H4 (cell line): Measurements from ENCODE around the gene GBF1. TPM values are rescaled to one million over a fixed set of nuclear protein-coding genes. Genes with fewer than 3 reads are reported as not detected.
"Not testable (repeated sequence)": the region's sequence is repeated elsewhere in the genome, so short reads cannot be mapped to it uniquely, and the experiment has no call there.

Source experiments
- DNase-seq: peaks from one replicate; pipeline ENCODE4 v3.0.0-alpha.2; 2015; ENCODE audit warnings: low spot score
- total RNA-seq: library from RNA; depleted of rRNA; stranded (reverse); fragments of >200 nt; shearing (Covaris generic); gene quantifications from 2 replicates; pipeline ENCODE4 v1.2.3, GENCODE V29; 2014

The GBF1 gene
- total RNA-seq, 1 experiment from 2014 or later = 30.1 TPM

DNA sequence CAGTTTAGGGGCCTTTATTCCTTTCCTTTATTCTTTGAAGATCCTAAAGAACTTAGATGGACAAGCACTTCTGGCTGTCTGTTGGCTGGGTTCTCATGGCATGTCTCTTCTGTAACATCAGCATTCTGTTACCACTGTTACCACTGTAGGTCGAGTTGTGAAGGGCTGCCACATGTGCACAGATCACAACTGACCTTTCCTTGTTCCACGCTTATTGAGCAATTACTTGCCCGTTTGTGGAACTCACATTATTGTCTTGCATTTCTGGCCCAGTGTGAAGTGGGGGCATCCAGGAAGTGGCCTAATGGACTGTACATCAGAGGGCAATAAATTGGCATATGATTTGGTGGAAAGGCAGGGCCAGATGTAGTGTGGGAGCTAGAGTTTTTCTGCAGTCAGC lies 23.7 kb downstream of the GBF1 start:
- no peak for DNase-seq

DNA sequence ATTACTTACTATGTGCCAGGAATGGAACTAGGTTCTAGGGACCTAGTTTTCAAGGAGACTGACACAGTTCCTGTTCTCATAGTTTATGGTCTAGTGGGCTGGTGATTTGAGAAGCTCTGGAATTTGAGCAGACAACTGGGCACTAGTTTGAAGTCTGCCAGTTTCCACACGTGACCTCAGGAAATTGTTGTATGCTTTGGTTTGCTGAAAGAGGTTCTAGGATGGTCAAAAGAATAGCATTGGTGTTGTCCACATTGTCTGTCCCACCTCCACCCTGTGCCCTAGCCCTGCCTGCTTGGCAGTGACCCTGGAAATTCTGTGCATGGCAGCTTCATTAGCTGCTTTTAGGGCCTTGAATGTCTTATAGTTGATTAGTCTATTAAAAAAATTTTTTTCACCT lies 28.7 kb downstream of the GBF1 start:
- no peak for DNase-seq

DNA sequence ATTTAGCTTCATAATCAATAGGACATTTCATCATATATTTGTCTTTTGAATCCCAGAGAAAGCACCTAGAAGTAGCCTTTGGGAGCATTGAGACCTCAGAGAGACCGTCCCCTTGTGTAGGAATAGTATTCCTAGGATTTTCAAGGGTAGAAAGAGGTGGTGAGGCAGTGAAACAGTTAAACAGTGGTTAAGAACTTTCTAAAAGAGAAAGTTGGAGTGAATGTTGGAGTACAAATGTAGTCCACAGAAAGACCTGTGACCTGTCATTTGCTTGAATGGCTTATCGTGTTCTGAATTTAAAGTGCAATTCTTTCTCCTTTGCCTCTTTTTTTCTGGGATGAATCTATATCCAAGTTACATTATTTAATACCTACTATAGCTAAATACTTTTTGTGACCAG lies 30.0 kb downstream of the GBF1 start:
- no peak for DNase-seq

DNA sequence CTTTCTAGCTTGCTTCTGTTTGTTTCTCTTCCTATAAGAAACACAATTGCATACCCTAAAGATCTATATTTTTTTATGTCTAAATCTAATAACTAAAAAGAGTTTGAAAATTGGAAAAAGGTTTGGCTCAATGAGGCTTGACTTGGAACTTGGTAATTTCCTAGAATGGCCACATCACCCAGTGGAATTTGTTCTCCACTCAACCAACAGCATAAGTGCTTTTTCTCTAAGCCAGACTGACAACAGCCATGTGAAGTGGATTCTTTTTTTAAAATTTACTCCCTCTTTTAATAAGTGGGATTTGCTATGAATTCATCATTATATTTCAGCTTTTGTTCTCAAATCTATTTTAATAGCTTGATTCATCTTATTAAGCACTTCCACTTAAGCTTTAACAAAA lies 33.8 kb downstream of the GBF1 start:
- no peak for DNase-seq

DNA sequence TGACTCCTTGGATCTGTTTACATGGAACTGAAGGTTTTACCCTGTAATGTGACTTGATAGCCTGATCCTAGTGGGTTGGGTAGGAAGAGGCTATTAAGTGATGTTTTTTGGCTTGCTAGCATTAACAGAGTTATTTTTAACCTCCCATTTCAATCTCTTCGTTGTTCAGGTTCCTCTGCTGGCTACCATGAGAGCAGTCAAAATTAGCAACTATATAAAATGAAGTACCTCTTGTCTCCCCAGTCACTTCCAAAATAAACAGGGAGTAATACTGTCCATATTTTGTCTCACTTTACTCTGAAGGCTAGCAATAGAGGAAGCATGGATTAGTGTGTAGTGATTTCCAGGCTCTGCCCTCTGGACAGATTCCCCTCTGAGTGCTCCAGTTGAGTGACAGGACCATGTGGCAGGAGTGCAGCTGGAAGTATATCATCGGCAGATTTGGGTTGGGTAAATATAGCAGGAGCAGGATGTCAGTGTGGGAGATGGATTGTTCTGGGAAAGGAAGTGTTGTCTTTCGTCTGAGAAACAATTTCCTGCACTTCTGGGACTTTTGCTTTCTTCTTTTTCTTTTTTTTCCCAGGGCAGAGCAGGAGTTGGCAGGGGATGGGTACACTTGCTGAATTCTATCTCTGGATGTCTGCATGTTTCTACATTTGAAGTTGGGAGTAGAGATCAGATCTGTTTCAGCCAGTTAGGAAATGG lies 35.2 kb downstream of the GBF1 start:
- no peak for DNase-seq

DNA sequence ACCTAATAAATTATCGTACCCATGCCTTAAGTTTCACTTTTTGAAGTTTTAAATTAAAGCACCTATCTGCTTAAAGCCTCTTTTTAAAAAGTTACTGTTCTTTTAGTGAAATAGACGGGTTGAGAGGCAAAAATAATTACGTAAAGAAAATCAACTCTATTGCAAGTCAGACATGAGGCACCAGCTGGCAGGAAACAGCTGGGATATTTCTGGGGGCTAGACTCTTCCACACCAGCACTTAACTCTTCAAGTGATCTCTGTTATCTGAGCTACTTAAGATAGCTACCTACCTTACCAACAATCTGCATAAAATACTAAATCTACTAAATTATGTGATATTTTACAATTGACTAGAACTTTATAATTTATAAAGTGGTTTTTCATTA lies 35.8 kb downstream of the GBF1 start:
- DNase-seq = no peak

DNA sequence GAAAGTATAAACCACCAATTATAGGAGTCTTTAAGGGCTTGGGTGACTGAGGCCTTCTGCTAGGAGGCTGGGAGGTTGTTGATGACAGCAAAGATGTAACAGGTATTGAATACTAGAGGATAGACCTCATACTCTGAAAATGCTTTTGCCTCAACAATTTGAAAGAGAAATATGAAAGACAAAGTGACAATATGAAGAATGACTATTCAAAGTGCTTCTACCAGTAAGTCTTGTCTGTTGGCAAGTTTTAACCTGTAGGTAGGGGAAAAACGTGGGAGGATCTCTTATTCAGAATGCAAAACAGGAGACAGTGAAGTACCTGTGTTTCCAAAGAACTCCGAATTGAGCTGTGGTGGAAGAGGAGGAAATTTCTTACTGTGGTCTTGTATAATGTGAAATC lies 38.2 kb downstream of the GBF1 start:
- DNase-seq = no peak

DNA sequence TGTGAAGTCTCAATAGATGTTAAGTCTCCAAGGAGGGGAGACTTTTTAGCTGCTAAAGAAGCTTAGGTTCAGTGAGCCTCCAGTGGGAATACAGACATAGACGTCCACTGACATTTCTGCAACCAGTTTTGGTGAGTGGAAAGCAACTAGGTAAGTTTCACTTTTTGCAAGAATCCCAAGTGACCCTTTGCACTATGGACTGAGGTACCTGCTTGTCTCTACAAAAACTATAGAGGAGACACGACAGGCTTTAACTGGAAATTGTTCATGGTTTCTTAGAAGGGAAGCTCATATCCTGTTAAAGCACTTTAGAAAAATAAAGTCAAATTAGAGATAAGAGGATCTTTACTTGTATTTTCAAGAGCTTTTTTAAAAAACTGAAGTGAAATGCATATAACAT lies 38.6 kb downstream of the GBF1 start:
- no peak for DNase-seq

DNA sequence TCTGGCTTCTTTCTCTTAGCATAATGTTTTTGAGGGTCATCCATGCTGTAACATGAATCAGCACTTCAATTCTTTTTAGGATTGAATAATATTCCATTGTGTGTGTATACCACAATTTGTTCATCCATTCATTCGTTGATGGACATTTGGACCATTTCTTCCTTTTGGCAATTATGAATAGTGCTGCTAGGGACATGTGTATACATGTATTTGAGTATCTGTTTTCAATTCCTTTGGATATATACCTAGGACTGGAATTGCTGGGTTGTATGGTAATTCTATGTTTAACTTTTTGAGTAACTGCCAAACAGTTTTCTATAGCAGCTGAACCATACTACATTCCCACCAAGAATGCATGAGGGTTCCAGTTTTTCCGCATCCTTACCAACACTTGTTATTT lies 39.2 kb downstream of the GBF1 start:
- no peak for DNase-seq

DNA sequence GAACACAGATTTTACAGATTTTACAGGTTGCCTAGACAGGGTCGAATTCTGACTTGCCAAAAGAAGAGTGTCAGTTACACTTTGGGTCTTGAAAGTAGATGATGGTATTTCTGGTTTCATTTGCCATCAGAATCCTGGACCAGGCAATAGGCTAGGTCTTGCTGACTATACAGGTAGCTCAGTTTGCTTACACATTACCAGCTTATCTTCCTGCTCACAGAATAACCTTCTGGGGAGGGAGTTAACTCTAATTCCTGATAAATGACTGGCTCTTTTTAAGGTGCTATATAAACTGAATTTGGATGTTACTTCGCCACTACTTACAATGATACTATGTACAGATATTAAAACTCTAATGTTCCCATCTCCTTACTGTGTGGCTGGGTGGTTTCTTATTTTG lies 39.8 kb downstream of the GBF1 start:
- DNase-seq = no peak

DNA sequence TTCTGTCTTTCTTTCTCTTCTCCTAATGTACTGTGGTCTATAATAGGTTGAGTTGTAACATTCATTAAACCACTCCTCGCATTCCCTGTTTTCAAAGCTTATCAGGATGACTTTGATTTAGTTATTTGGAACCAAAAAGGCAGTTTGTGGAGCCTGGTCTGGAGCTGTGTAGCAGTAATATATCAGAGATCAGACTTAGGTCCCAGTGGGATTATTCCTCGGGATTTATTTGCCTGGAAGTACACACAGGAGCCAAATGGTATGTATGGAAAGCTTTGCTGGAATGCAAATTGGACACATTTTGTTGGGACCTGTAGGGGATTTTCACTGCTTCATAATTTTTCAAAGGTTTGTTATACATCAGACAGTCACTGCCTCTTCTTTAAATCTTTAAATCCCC lies 40.9 kb downstream of the GBF1 start:
- no peak for DNase-seq

DNA sequence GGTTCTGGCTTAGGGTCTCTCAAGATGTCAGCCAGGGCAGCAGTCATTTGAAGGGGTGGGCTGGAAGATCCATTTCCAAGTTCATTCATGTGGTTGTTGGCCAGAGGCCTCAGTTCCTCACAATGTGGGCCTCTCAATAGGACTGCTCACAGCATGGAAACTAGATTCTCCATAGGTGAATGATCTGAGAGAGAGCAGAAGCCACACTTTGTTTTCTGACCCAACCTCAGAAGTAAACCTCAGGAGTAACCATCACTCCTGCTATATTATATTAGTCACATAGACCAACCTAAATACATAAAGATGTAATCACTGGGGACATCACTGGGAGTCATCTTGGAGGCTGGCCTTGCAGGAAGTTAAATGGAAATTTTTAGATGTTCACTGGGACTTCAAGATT lies 42.2 kb downstream of the GBF1 start:
- DNase-seq = no peak

DNA sequence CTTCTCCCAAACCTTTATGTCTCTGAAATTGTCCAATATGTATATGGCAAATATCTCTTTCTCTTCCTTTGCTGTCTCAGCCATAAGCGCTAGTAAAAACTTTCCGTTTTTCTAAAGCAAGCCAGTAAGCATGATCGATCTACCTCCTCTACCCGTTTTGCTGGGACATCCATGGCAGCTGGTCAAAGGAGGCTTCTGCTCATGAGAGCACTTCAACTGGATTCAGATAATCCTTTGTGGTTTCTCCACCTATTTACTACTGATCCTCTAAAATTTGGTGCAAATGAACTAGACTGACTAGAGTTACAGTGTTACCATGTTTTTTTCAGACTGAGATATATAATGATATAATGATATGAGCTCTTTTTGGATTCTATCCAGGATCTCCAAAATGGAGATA lies 42.7 kb downstream of the GBF1 start:
- no peak for DNase-seq

DNA sequence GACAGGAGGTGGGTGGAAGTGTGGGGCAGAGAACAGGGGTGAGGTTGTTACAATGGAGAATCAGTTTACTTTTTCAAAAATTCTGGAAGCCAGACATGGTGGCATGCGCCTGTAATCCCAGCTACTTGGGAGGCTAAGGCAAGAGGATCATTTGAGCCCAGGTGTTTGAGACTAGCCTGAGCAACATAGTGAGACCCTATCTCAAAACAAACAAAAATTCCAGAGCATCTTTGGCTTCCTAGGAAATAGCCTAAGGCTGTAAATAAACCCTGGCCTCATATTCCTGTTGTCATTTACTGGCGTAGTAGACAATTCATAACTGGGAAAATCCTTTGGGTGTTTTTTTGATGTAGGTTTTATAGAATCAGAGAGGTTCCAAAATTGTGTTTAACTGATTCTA lies 44.0 kb downstream of the GBF1 start:
- no peak for DNase-seq

DNA sequence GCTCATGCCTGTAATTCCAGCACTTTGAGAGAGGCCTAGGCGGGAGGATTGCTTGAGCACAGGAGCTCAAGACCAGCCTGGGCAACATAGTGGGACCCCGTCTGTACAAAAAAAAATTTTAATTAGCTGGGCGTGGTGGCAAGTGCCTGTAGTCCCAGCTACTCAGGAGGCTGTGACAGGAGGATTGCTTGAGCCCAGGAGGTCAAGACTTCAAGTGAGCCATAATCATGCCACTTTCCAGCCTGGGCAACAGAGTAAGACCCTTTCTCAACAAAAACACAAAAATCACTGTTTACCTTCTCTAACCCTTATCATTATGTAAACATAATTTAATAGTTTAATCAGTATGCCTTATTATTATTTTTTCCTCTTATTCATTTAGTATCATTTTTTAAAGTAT lies 44.5 kb downstream of the GBF1 start:
- DNase-seq = no peak

DNA sequence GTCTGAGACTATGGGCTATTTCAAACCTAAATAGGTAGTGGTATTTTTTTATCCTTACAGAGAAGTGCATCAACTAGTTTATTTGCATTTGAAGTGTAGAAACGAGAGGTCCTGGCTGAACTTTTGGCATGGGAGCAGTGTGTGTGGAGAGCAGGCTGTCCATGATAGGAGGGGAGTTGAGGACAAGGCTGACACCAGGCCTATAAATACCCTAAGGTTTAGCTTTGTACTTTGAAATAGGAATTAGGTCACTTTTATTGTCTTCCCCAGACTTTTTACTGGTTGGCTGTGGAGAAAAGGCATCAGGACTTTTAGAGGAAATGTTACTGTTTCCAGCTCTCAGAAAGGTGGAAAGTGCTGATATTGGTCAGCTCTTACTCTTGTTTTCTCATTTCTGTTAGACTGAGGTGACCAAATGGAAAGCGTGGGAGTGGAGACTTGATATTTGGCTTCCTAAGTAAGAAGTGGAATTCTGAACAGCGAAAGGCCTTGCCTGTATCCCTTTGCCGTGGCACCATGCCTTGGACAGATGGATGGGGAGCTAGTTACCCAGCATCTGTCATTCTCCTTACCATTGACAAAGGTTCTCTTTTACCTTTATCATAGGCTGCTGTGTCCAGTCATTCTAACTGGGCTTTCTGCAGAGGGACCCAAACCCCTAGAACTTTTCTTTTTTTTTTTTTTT lies 46.0 kb downstream of the GBF1 start:
- no peak for DNase-seq

DNA sequence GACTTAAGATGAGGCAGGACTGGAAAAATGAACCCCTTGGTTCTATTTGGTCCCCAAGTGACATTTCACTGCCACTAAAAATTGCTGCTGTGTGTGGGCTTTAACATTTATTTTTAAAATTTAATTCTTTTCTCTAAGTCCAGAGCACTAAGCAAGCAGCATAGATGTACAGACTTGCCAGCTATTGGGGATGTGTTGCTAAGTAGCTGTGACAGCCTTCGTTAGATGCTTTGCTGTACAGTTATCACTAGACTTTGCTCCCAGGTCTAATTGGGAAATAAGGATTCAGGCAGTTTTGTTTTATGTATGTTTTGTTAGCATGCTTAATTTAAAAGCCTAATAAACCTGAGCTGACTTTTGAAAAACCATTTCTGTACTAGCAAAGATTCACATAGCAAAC lies 51.8 kb downstream of the GBF1 start:
- DNase-seq = no peak

DNA sequence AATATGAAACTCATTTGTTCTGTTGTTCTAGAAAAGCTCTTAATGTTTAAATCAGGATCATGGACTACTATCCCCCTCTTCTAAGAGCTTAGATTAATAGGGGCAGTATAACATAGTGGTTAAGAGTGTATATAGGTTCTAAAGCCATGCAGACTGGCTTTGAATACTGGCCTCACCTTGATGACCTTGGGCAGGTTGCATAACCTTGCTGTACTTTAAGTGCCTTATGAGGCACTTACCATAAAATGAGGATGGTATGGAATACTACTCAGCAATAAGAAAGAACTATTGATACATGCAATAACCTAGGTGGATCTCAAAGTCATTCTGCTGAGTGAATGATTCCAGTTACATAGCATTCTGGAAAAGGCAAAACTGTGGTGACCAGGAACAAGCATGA lies 53.6 kb downstream of the GBF1 start:
- DNase-seq = no peak

DNA sequence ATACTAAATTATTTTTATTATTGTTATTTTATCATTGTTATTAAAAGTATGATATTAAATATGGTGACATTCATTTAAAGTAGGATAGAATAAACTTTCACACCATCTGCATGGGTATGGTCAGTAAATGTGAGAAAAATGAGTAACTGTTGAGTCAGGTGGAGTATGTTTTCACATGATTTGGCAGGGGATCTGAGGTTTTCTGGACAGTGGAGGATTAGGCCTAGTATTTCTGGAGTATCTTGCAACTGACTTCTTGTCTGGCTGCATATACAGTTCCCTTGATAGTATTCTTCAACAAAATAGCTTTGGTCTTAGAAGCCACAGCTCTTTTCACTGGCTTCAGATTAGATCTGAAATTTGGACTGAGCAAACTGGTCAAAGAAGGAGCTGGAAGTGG lies 54.5 kb downstream of the GBF1 start:
- DNase-seq = no peak

DNA sequence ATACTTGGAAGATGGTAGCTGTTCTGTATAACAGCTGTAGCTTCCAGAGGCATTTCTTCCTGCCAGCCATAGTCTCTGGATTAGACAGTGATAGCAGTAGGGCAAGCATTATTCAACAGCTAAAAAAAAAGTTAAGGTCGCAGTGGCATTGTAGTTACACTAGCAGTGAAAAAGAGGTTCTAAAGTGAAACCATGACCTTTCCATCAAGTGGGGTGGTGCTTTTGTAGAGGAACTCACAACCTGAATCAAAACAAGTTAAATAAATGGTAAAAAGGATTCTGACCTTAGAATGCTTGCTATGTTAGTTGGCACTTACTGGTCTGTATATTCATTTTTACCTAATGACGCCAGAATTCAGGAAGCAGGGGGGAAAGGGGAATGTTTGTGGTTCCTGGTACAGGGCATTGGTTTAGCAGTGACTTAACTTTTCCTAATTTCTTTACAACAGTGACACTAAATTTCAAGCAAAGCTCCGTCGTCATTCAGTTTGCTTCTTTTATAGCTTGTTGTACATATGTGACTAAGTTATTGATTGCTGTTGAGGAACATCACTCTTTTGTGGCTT lies 55.0 kb downstream of the GBF1 start:
- DNase-seq = peak; percentile 9

DNA sequence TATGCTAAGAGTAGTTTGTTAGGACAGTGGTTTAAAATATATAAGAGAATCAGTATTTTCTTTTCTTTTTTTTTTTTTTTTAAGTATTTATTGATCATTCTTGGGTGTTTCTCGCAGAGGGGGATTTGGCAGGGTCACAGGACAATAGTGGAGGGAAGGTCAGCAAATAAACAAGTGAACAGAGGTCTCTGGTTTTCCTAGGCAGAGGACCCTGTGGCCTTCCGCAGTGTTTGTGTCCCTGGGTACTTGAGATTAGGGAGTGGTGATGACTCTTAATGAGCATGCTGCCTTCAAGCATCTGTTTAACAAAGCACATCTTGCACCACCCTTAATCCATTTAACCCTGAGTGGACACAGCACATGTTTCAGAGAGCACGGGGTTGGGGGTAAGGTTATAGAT lies 55.6 kb downstream of the GBF1 start:
- not testable (repeated sequence) for DNase-seq

DNA sequence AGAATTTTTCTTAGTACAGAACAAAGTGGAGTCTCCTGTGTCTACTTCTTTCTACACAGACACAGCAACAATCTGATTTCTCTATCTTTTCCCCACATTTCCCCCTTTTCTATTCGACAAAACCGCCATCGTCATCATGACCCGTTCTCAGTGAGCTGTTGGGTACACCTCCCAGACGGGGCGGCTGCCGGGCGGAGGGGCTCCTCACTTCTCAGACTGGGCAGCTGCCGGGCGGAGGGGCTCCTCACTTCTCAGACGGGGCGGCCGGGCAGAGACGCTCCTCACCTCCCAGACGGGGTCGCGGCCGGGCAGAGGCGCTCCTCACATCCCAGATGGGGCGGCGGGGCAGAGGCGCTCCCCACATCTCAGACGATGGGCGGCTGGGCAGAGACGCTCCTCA lies 56.0 kb downstream of the GBF1 start:
- DNase-seq = not testable (repeated sequence)

DNA sequence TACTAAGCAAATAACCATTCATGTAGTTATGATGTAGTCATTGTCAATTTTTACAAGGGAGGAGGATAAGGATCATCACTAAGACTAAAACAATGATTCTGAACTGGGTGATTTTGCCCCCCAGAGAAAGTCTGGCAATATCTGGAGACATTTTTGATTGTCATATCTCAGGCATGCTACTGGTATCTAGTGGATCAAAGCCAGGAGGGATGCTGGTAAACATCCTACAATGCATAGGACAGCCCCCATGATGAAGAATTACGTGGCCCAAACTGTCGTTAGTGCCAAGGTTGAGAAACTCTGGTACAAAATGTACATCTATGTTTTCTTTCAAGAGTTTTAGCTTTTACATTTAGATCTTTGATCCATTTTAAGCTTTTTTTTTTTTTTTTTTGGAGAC lies 57.3 kb downstream of the GBF1 start:
- no peak for DNase-seq

DNA sequence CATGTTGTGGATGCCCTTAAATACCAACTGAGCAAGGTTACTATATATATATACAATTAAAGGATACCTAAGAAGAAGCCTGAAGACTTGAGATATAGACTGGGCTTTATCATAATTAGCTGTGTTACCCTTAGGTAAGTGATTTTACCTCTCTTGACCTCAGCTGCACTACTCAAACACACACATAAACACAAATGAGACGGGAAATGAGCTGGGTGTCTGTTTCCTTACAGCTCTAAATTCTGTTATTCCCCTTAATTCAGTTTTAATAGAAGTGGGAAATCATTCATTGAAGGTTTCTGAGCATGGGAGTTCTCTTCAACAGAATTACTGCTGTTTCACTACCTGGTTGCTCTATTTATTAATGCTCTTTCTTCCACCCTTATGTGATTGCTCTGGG lies 60.7 kb downstream of the GBF1 start:
- DNase-seq = no peak
